Esophagus muscularis mucosa (tissue), 3 donors: ENCODE results near the gene CAPS.

Experiments used
- CTCF ChIP-seq, 3 experiments: fragments of 200-600 bp in 2 of 3; fragments of 450-650 bp in 1 of 3; sonication (generic) in 2 of 3; IDR thresholded peaks; one replicate each; pipeline ENCODE4 v1.5.1; 2017 to 2019; ENCODE audit warnings: antibody characterized with exemption in 3 of 3, mild to moderate bottlenecking in 2 of 3, moderate library complexity in 1 of 3
- POLR2A ChIP-seq: fragments of 450-650 bp; IDR thresholded peaks from one replicate; pipeline ENCODE4 v1.6.1; 2017; ENCODE audit warnings: antibody characterized with exemption, moderate library complexity, mild to moderate bottlenecking, low read depth
- POLR2AphosphoS5 ChIP-seq, 2 donors: sonication (generic); formaldehyde crosslinking; IDR thresholded peaks; one replicate each; pipeline ENCODE4 v1.6.1; 2017; ENCODE audit warnings: antibody characterized with exemption in 2 of 2

- no peak for TF ChIP-seq POLR2AphosphoS5 (IDR thresholded peaks at IDR 0.05)
- TF ChIP-seq CTCF (IDR thresholded peaks at IDR 0.05), result no peak
- TF ChIP-seq POLR2A, result no peak
Observed at GRCh38 chr19:5936292-5936592, 22.2 kb downstream of the CAPS start.
